NCI-H187 treated with DMSO at 0.1 percent for 48 hours (cell line): ENCODE data around the gene ADAMTSL2.

Experiments
- DNase-seq: peaks from one replicate; lab custom pipeline; 2025; lab: John Stamatoyannopoulos, UW

The ADAMTSL2 gene

GRCh38 chr9:133499892-133500270 is 34.6 kb upstream of the ADAMTSL2 start:
- DNase-seq: no peak

- no peak for DNase-seq
Measured at GRCh38 chr9:133502112-133502511, 32.4 kb upstream of the ADAMTSL2 start.

GRCh38 chr9:133505186-133505830 is 29.2 kb upstream of the ADAMTSL2 start:
- DNase-seq: no peak

- DNase-seq: no peak
Measured at GRCh38 chr9:133505901-133506652, 28.4 kb upstream of the ADAMTSL2 start.

GRCh38 chr9:133506653-133507038 is 27.9 kb upstream of the ADAMTSL2 start:
- DNase-seq: no peak

GRCh38 chr9:133507246-133507965 is 27.1 kb upstream of the ADAMTSL2 start:
- no peak for DNase-seq

- no peak for DNase-seq
Measured at GRCh38 chr9:133508046-133508445, 26.5 kb upstream of the ADAMTSL2 start.

- no peak for DNase-seq
Measured at GRCh38 chr9:133509179-133510083, 25.1 kb upstream of the ADAMTSL2 start.

- no peak for DNase-seq
Measured at GRCh38 chr9:133510926-133511505, 23.5 kb upstream of the ADAMTSL2 start.

- DNase-seq: no peak
Measured at GRCh38 chr9:133511607-133512006, 22.9 kb upstream of the ADAMTSL2 start.

- no peak for DNase-seq
Measured at GRCh38 chr9:133512253-133513213, 22.0 kb upstream of the ADAMTSL2 start.

- no peak for DNase-seq
Measured at GRCh38 chr9:133513214-133514100, 21.0 kb upstream of the ADAMTSL2 start.

- no peak for DNase-seq
Measured at GRCh38 chr9:133514460-133515239, 19.9 kb upstream of the ADAMTSL2 start.

GRCh38 chr9:133515240-133515610 is 19.3 kb upstream of the ADAMTSL2 start:
- no peak for DNase-seq

- DNase-seq: no peak
Measured at GRCh38 chr9:133515615-133516255, 18.8 kb upstream of the ADAMTSL2 start.

GRCh38 chr9:133516256-133516960 is 18.1 kb upstream of the ADAMTSL2 start:
- DNase-seq: no peak

- no peak for DNase-seq
Measured at GRCh38 chr9:133516961-133517350, 17.5 kb upstream of the ADAMTSL2 start.

- no peak for DNase-seq
Measured at GRCh38 chr9:133517711-133518110, 16.8 kb upstream of the ADAMTSL2 start.
